Sigmoid colon (tissue), 7 donors: Measurements from ENCODE around the gene CLOCK. TPM values are rescaled to one million over a fixed set of nuclear protein-coding genes. Genes with fewer than 3 reads are reported as not detected.

ENCODE experiments used
- DNase-seq: peaks from one replicate; pipeline ENCODE4 v3.0.0-alpha.2; 2019
- H3K27ac ChIP-seq, 4 donors: fragments of 200-600 bp; sonication (generic); one replicate each; pipeline ENCODE4 v1.5.1; 2016 to 2019; ENCODE audit warnings: mild to moderate bottlenecking in 1 of 4
- H3K27me3 ChIP-seq, 3 donors: fragments of 200-600 bp; sonication (generic); one replicate each; pipeline ENCODE4 v1.5.1; 2019; ENCODE audit warnings: mild to moderate bottlenecking in 1 of 3
- H3K36me3 ChIP-seq, 4 donors: fragments of 200-600 bp; sonication (generic); one replicate each; pipeline ENCODE4 v1.5.1; 2016 to 2019
- H3K4me1 ChIP-seq, 4 donors: fragments of 200-600 bp; sonication (generic); one replicate each; pipeline ENCODE4 v1.5.1; 2017 to 2019
- H3K4me3 ChIP-seq, 4 donors: fragments of 200-600 bp; sonication (generic); one replicate each; pipeline ENCODE4 v1.5.1; 2017 to 2019; ENCODE audit warnings: mild to moderate bottlenecking in 2 of 4, moderate library complexity in 1 of 4
- H3K9me3 ChIP-seq, 4 donors: fragments of 200-600 bp in 3 of 4; sonication (generic) in 3 of 4; one replicate each; pipeline versions ENCODE4 v1.5.1 to v1.6.1; 2013 to 2019
- EP300 ChIP-seq, 4 donors: sonication (generic); formaldehyde crosslinking; IDR thresholded peaks; one replicate each; pipeline ENCODE4 v1.6.1; 2017; ENCODE audit warnings: antibody characterized with exemption in 4 of 4
- POLR2A ChIP-seq, 2 donors: fragments of 450-650 bp; IDR thresholded peaks; one replicate each; pipeline ENCODE4 v1.6.1; 2016; ENCODE audit warnings: antibody characterized with exemption in 2 of 2, mild to moderate bottlenecking in 2 of 2, moderate library complexity in 2 of 2
- POLR2AphosphoS5 ChIP-seq, 4 donors: sonication (generic); formaldehyde crosslinking; IDR thresholded peaks; one replicate each; pipeline ENCODE4 v1.6.1; 2017; ENCODE audit warnings: antibody characterized with exemption in 4 of 4
- WGBS, 2 donors: extraction: QIAGEN DNeasy Blood & Tissue Kit; methylation state at CpG; one replicate each; pipeline ENCODE4 v1.1.7; 2013; 5-methylcytosine and 5-hydroxymethylcytosine counted together
- intact Hi-C: fragments of 100-400 bp; cut with DNase I; formaldehyde crosslinking; loops from one replicate; pipeline ENCODE4 v1.15.1; 2023
- polyA plus RNA-seq, 3 donors: library from polyadenylated mRNA; stranded (reverse); fragments of 200-250 nt; gene quantifications; one replicate each; pipeline ENCODE4 v1.2.3, GENCODE V29; 2013
- total RNA-seq, 4 donors: library from RNA; depleted of rRNA; stranded (reverse); fragments of >200 nt; gene quantifications; one replicate each; pipeline ENCODE4 v1.1.0, GENCODE V29; 2016
- TF ChIP-seq, protein P1 (sequence below), 4 experiments: fragments of 450-650 bp in 3 of 4; fragments of 200-600 bp in 1 of 4; IDR thresholded peaks; one replicate each; pipeline ENCODE4 v1.5.1; 2016 to 2019; ENCODE audit warnings: antibody characterized with exemption in 4 of 4, mild to moderate bottlenecking in 3 of 4, moderate library complexity in 2 of 4
- donor health status: healthy with polysubstance abuse.
- donor health status: Bipolar disorder and iron deficiency.
- donor health status: healthy.

CLOCK gene
- total and polyA plus RNA-seq, 7 donors, result 2.4 to 27.5 (median 22.5) TPM

DNA sequence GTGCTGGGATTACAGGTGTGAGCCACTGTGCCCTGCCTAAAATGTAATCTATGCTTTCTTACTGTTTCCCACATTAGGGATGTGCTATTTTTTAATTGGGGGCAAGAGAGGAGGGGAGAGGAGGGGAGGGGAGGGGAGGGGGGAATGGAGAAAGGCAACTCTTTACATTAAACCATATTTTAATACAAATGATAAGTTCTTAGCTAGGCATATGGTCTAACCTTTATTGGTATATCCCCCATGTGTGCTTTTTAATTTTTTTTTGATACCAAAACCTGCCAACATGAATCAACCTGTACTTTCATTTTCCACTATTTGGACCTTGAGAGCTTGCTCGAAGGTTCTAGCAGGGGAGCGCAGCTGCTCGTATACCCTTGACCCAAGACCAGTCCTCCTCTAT lies 6.4 kb downstream of the CLOCK start:
- no peak for DNase-seq
- Histone ChIP-seq H3K9me3 (no peaks in the 10 kb centered on the region), H3K4me3 (no peak overlapping the region), H3K27me3 (no peaks in the 10 kb centered on the region), H3K4me1 (peaks cover 0 to 15% (median 5%) of the 10 kb centered on the region in 4 donors), H3K27ac (no peak overlapping the region), H3K36me3 (no peaks in the 10 kb centered on the region)
- TF ChIP-seq EP300 (IDR thresholded peaks at IDR 0.05), result no peak
- TF ChIP-seq, protein P1, sequence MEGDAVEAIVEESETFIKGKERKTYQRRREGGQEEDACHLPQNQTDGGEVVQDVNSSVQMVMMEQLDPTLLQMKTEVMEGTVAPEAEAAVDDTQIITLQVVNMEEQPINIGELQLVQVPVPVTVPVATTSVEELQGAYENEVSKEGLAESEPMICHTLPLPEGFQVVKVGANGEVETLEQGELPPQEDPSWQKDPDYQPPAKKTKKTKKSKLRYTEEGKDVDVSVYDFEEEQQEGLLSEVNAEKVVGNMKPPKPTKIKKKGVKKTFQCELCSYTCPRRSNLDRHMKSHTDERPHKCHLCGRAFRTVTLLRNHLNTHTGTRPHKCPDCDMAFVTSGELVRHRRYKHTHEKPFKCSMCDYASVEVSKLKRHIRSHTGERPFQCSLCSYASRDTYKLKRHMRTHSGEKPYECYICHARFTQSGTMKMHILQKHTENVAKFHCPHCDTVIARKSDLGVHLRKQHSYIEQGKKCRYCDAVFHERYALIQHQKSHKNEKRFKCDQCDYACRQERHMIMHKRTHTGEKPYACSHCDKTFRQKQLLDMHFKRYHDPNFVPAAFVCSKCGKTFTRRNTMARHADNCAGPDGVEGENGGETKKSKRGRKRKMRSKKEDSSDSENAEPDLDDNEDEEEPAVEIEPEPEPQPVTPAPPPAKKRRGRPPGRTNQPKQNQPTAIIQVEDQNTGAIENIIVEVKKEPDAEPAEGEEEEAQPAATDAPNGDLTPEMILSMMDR (IDR thresholded peaks at IDR 0.05), result no peak
- TF ChIP-seq POLR2A (IDR thresholded peaks at IDR 0.05), result no peak
- 93 to 98% methylated on average over 3 of the region's 3 CpGs for WGBS, 2 donors
- intact Hi-C loops, result no loop called here

DNA sequence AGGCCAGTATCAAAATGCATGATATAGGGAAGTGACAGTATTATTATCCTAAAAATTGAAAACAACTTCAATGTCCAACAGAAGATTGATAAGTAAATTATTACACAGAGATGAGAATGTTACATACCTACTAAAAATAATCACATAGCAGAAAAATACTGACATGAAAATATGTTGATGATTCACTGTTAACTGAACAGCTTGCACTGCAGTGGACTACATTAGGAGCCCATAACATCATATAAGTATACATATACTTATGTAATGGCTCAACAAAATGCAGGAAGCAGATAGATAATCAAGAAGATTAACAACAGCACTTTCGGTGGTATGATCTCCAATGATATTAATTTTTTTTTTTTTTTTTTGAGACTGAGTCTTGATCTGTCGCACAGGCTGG lies 7.1 kb downstream of the CLOCK start:
- 72 to 94% methylated on average over 2 of the region's 2 CpGs for WGBS, 2 donors
- Histone ChIP-seq H3K36me3 (no peaks in the 10 kb centered on the region), H3K27ac (no peak overlapping the region), H3K9me3 (no peaks in the 10 kb centered on the region), H3K27me3 (no peaks in the 10 kb centered on the region), H3K4me1 (peaks cover 0 to 9% (median 0%) of the 10 kb centered on the region in 4 donors), H3K4me3 (no peak overlapping the region)
- DNase-seq, result no peak
- TF ChIP-seq, protein P1 (IDR thresholded peaks at IDR 0.05), result no peak
- TF ChIP-seq POLR2A (IDR thresholded peaks at IDR 0.05) (no peak), POLR2AphosphoS5 (IDR thresholded peaks at IDR 0.05) (no peak), EP300 (IDR thresholded peaks at IDR 0.05) (no peak)
- intact Hi-C loops, result no loop called here

DNA sequence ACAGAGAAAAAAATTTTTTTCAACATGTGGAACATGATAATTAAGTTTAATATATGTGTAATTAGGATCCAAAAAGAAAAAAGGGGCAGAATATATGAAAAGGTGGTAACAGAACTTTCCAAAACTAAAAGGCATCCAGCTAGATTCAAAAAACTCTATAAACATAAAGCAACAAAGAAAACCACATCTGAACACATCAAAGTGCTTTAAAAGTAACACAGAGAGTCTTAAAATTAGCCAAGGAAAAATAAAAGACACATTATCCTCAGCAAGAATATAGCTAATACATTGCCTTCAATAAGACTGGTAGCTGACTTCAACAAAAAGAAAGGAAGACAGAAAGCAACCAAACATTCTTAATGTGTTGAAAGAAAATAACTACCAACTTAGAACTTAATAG lies 8.2 kb downstream of the CLOCK start:
- Histone ChIP-seq H3K27me3 (no peaks in the 10 kb centered on the region), H3K27ac (no peak overlapping the region), H3K36me3 (no peaks in the 10 kb centered on the region), H3K4me1 (no peaks in the 10 kb centered on the region), H3K4me3 (no peak overlapping the region), H3K9me3 (no peaks in the 10 kb centered on the region)
- TF ChIP-seq POLR2AphosphoS5 (IDR thresholded peaks at IDR 0.05), result no peak
- TF ChIP-seq EP300 (IDR thresholded peaks at IDR 0.05), result no peak
- no peak for TF ChIP-seq POLR2A (IDR thresholded peaks at IDR 0.05)
- TF ChIP-seq, protein P1 (IDR thresholded peaks at IDR 0.05), result no peak
- intact Hi-C loops, result no loop called here
- no peak for DNase-seq

DNA sequence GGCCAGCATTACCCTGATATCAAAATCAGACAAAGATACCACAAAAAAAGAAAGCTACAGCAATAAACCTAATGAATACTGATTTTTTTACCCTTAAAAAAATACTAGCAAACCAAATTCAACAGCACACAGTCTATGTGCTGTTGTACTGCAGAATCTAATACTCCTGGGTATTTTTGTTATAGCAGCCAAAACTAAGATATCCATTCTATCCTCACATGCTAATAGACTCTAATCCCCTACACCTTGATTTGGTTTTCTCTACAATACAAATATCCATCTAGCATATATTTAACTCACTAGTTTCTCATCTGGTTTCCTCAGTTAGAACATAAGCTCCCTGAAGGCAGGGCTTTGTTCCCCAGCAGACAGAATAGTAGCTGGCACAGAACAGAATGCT lies 12.4 kb downstream of the CLOCK start:
- Histone ChIP-seq H3K9me3 (peaks cover 0 to 4% (median 0%) of the 10 kb centered on the region in 4 donors), H3K4me3 (no peak overlapping the region), H3K27me3 (no peaks in the 10 kb centered on the region), H3K27ac (no peak overlapping the region), H3K36me3 (no peaks in the 10 kb centered on the region), H3K4me1 (no peaks in the 10 kb centered on the region)
- intact Hi-C loops, result no loop called here
- DNase-seq, result no peak
- TF ChIP-seq POLR2AphosphoS5 (IDR thresholded peaks at IDR 0.05) (no peak), POLR2A (IDR thresholded peaks at IDR 0.05) (no peak), EP300 (IDR thresholded peaks at IDR 0.05) (no peak)
- TF ChIP-seq, protein P1 (IDR thresholded peaks at IDR 0.05), result no peak

DNA sequence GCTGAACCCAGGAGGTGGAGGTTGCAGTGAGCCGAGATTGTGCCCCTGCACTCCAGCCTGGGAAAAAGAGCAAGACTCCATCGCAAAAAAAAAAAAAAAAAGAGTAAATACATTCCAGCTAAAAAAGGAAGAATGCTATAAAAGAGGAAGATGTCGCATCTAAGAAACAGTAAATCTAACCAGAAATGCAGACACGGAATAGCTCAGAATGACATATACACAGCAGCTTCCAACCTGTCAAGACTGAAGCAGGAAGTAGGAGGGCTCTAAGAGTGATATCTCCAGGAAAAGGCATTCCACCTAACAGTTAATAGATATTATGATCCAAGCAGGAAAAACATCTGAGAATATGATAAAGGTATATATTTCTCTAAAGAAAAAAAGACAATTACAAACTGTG lies 16.0 kb downstream of the CLOCK start:
- H3K4me1 ChIP-seq, result peaks cover 0 to 5% (median 0%) of the 10 kb centered on the region in 4 donors
- intact Hi-C loops, result no loop called here
- H3K27me3 ChIP-seq, result no peaks in the 10 kb centered on the region
- no peaks in the 10 kb centered on the region for H3K36me3 ChIP-seq
- H3K4me3 ChIP-seq, result no peak overlapping the region
- 84 to 92% methylated on average over 4 of the region's 4 CpGs for WGBS, 2 donors
- H3K27ac ChIP-seq, result no peak overlapping the region
- TF ChIP-seq POLR2A (IDR thresholded peaks at IDR 0.05), result no peak
- TF ChIP-seq, protein P1 (IDR thresholded peaks at IDR 0.05), result no peak
- TF ChIP-seq POLR2AphosphoS5 (IDR thresholded peaks at IDR 0.05), result no peak
- TF ChIP-seq EP300 (IDR thresholded peaks at IDR 0.05), result no peak
- no peak for DNase-seq
- peaks cover 0 to 4% (median 0%) of the 10 kb centered on the region in 4 donors for H3K9me3 ChIP-seq
